H1 (cell line): ENCODE results near the gene CDYL2. TPM values are rescaled to one million over a fixed set of nuclear protein-coding genes. Genes with fewer than 3 reads are reported as not detected.

Experiments
- CTCF ChIA-PET: fragments of 300-600 bp; sonication (Branson Sonifier 250); formaldehyde crosslinking; loops from one replicate; lab custom pipeline; 2021; ENCODE audit not compliant: partially characterized antibody; lab: Charles Lee
- POLR2A ChIA-PET: fragments of 300-600 bp; sonication (Branson Sonifier 250); formaldehyde crosslinking; loops from one replicate; lab custom pipeline; 2021; ENCODE audit warnings: inconsistent platforms; ENCODE audit not compliant: partially characterized antibody; lab: Charles Lee
- DNase-seq, 2 experiments: peaks; one replicate each; pipeline versions ENCODE4 v3.0.0 to v3.0.0-alpha.2; 2010 to 2022; ENCODE audit warnings: low spot score in 2 of 2, low read depth in 1 of 2, mixed read lengths in 1 of 2
- FAIRE-seq: peaks from 2 replicates; lab custom pipeline; 2011; peaks lifted over from hg19 to GRCh38; lab: Jason Lieb, UNC
- H2AFZ ChIP-seq: 2 replicates; pipeline ENCODE4 v1.8.1; 2012; ENCODE audit warnings: low read length, inconsistent platforms
- H2AK5ac ChIP-seq: 2 replicates; pipeline ENCODE4 v1.6.1; 2013; ENCODE audit warnings: low read depth, low read length
- H2BK120ac ChIP-seq: replicated peaks from 2 replicates; pipeline ENCODE3; 2013; ENCODE audit warnings: low read depth, low read length, inconsistent platforms
- H2BK12ac ChIP-seq: 2 replicates; pipeline ENCODE4 v1.6.1; 2013; ENCODE audit warnings: low read depth, low read length
- H2BK15ac ChIP-seq: 2 replicates; pipeline ENCODE4 v1.6.1; 2013; ENCODE audit warnings: low read length
- H2BK20ac ChIP-seq: 2 replicates; pipeline ENCODE4 v1.6.1; 2013; ENCODE audit warnings: low read length
- H2BK5ac ChIP-seq: 2 replicates; pipeline ENCODE4 v1.6.1; 2013; ENCODE audit warnings: low read depth, low read length
- H3K14ac ChIP-seq: 2 replicates; pipeline ENCODE4 v1.6.1; 2013; ENCODE audit warnings: inconsistent platforms; ENCODE audit not compliant: insufficient read length
- H3K18ac ChIP-seq: 2 replicates; pipeline ENCODE4 v1.6.1; 2013; ENCODE audit warnings: low read length; ENCODE audit errors: extremely low read depth
- H3K23ac ChIP-seq: 2 replicates; pipeline ENCODE4 v1.6.1; 2013; ENCODE audit warnings: inconsistent platforms; ENCODE audit not compliant: insufficient read length
- H3K23me2 ChIP-seq: 2 replicates; pipeline ENCODE4 v1.6.1; 2013; ENCODE audit warnings: low read depth, low read length
- H3K27ac ChIP-seq: 2 replicates; pipeline ENCODE4 v1.6.1; 2011; ENCODE audit warnings: low read depth, low read length, inconsistent platforms
- H3K27me3 ChIP-seq, 4 experiments: replicated peaks in 1 of 4; 1 replicate in 1 of 4; 2 replicates in 3 of 4; pipeline versions ENCODE4 v1.6.1 to v1.8.1; 2011 to 2013; ENCODE audit warnings: low read length in 3 of 4, mild to moderate bottlenecking in 3 of 4, inconsistent platforms in 2 of 4, mixed read lengths in 2 of 4, moderate library complexity in 1 of 4; ENCODE audit not compliant: control insufficient read depth in 3 of 4, insufficient read depth in 3 of 4; ENCODE audit errors: extremely low read depth in 1 of 4
- H3K36me3 ChIP-seq, 4 experiments: 2 replicates each; pipeline versions ENCODE4 v1.6.1 to v1.8.1; 2011 to 2013; ENCODE audit warnings: mild to moderate bottlenecking in 4 of 4, low read length in 3 of 4, moderate library complexity in 2 of 4, control low read depth in 1 of 4, inconsistent platforms in 1 of 4; ENCODE audit not compliant: insufficient read depth in 4 of 4, control insufficient read depth in 2 of 4
- H3K4ac ChIP-seq: replicated peaks from 2 replicates; pipeline ENCODE3; 2013; ENCODE audit warnings: low read length, low read depth, mixed read lengths, inconsistent platforms; ENCODE audit not compliant: insufficient read length
- H3K4me1 ChIP-seq, 4 experiments: replicated peaks in 1 of 4; 1 replicate in 1 of 4; 2 replicates in 3 of 4; pipeline versions ENCODE4 v1.6.1 to v1.8.1; 2011 to 2013; ENCODE audit warnings: low read length in 3 of 4, inconsistent platforms in 2 of 4, mixed read lengths in 1 of 4; ENCODE audit not compliant: insufficient read depth in 4 of 4, control insufficient read depth in 3 of 4
- H3K4me2 ChIP-seq, 2 experiments: 2 replicates each; pipeline versions ENCODE4 v1.6.1 to v1.8.1; 2011 to 2013; ENCODE audit warnings: low read depth in 2 of 2, low read length in 2 of 2, control low read depth in 1 of 2, inconsistent platforms in 1 of 2, mild to moderate bottlenecking in 1 of 2; ENCODE audit not compliant: insufficient read depth in 1 of 2
- H3K4me3 ChIP-seq, 4 experiments: fragments of 200-600, 300-600 bp in 1 of 4; sonication (generic), shearing (Covaris generic), sonication (Bioruptor Twin) in 1 of 4; 2 replicates each; pipeline versions ENCODE4 v1.5.1 to v1.8.1; 2011 to 2016; ENCODE audit warnings: low read length in 4 of 4, low read depth in 3 of 4, control low read depth in 2 of 4, inconsistent platforms in 2 of 4, mild to moderate bottlenecking in 2 of 4, mixed read lengths in 1 of 4, moderate library complexity in 1 of 4; ENCODE audit not compliant: insufficient read depth in 2 of 4; ENCODE audit errors: extremely low read depth in 1 of 4
- H3K56ac ChIP-seq: replicated peaks from 2 replicates; pipeline ENCODE3; 2013; ENCODE audit warnings: low read depth, mild to moderate bottlenecking, mixed read lengths, low read length, inconsistent platforms; ENCODE audit not compliant: insufficient read length
- H3K79me1 ChIP-seq: 2 replicates; pipeline ENCODE4 v1.6.1; 2013; ENCODE audit warnings: low read depth, low read length, control low read depth
- H3K79me2 ChIP-seq, 2 experiments: 2 replicates each; pipeline versions ENCODE4 v1.6.1 to v1.8.1; 2012 to 2013; ENCODE audit warnings: low read length in 2 of 2, mild to moderate bottlenecking in 2 of 2, inconsistent platforms in 1 of 2; ENCODE audit not compliant: insufficient read depth in 2 of 2, control insufficient read depth in 1 of 2
- H3K9ac ChIP-seq, 4 experiments: replicated peaks in 1 of 4; 1 replicate in 1 of 4; 2 replicates in 3 of 4; pipeline versions ENCODE4 v1.6.1 to v1.8.1; 2011 to 2013; ENCODE audit warnings: low read depth in 3 of 4, low read length in 3 of 4, control low read depth in 2 of 4, mild to moderate bottlenecking in 2 of 4, moderate library complexity in 2 of 4, inconsistent platforms in 1 of 4; ENCODE audit errors: extremely low read depth in 1 of 4
- H3K9me3 ChIP-seq, 2 experiments: 2 replicates each; pipeline versions ENCODE4 v1.6.1 to v1.8.1; 2012 to 2013; ENCODE audit warnings: mild to moderate bottlenecking in 2 of 2, moderate library complexity in 2 of 2, control low read depth in 1 of 2, inconsistent platforms in 1 of 2, low read depth in 1 of 2, low read length in 1 of 2, mixed read lengths in 1 of 2; ENCODE audit not compliant: insufficient read depth in 2 of 2
- H4K20me1 ChIP-seq, 2 experiments: replicated peaks in 1 of 2; 2 replicates each; pipeline versions ENCODE3 to v1.8.1; 2011 to 2013; ENCODE audit warnings: inconsistent platforms in 2 of 2, low read length in 2 of 2, mild to moderate bottlenecking in 1 of 2; ENCODE audit not compliant: insufficient read depth in 2 of 2, control insufficient read depth in 1 of 2
- H4K5ac ChIP-seq: 2 replicates; pipeline ENCODE4 v1.6.1; 2013; ENCODE audit warnings: low read length, low read depth, mixed read lengths, inconsistent platforms; ENCODE audit not compliant: insufficient read length
- H4K8ac ChIP-seq: 2 replicates; pipeline ENCODE4 v1.8.0; 2013; ENCODE audit warnings: mild to moderate bottlenecking, moderate library complexity, low read length, inconsistent platforms; ENCODE audit not compliant: insufficient read depth; ENCODE audit errors: extremely low read depth
- H4K91ac ChIP-seq: replicated peaks from 2 replicates; pipeline ENCODE3; 2013; ENCODE audit warnings: low read length, mixed read lengths, inconsistent platforms; ENCODE audit not compliant: insufficient read length
- BACH1 ChIP-seq: IDR thresholded peaks from 2 replicates; pipeline ENCODE4 v1.6.1; 2012; ENCODE audit warnings: low read length, improper control_type of control experiment
- EZH2 ChIP-seq: fragments of 200-600 bp; sonication (generic); IDR thresholded peaks from 2 replicates; pipeline ENCODE4 v1.7.1; 2012; ENCODE audit warnings: low read depth, mild to moderate bottlenecking, moderate library complexity, low read length, inconsistent platforms; ENCODE audit not compliant: severe bottlenecking
- JUND ChIP-seq: IDR thresholded peaks from 2 replicates; pipeline ENCODE4 v1.6.1; 2011; ENCODE audit warnings: mild to moderate bottlenecking, improper control_type of control experiment, low read length
- NANOG ChIP-seq: IDR thresholded peaks from 2 replicates; pipeline ENCODE4 v1.6.1; 2011; ENCODE audit warnings: low read length, low read depth, mild to moderate bottlenecking, inconsistent platforms; ENCODE audit not compliant: insufficient read depth, poor library complexity, severe bottlenecking
- PHF8 ChIP-seq: fragments of 200-600 bp; sonication (generic); conservative IDR thresholded peaks from 2 replicates; pipeline ENCODE4 v1.7.1; 2012; ENCODE audit warnings: low read depth, mild to moderate bottlenecking, inconsistent platforms, low read length, moderate library complexity
- RAD21 ChIP-seq, 2 experiments: IDR thresholded peaks in 1 of 2; conservative IDR thresholded peaks in 1 of 2; 2 replicates each; pipeline ENCODE4 v1.6.1; 2011; ENCODE audit warnings: low read depth in 2 of 2, low read length in 2 of 2, improper control_type of control experiment in 1 of 2, inconsistent platforms in 1 of 2, mild to moderate bottlenecking in 1 of 2, moderate library complexity in 1 of 2
- RNF2 ChIP-seq: fragments of 200-900, 300-1000 bp; sonication (generic); IDR thresholded peaks from 2 replicates; pipeline ENCODE4 v1.7.1; 2016; ENCODE audit warnings: borderline replicate concordance, low read depth, mild to moderate bottlenecking, antibody characterized with exemption, low read length; ENCODE audit not compliant: poor library complexity, severe bottlenecking; ENCODE audit errors: missing control alignments
- SAP30 ChIP-seq: fragments of 300-600 bp; sonication (generic); IDR thresholded peaks from 2 replicates; pipeline ENCODE4 v1.7.1; 2012; ENCODE audit warnings: low read length, moderate library complexity, mild to moderate bottlenecking, inconsistent platforms; ENCODE audit not compliant: insufficient read depth, insufficient replicate concordance
- SIRT6 ChIP-seq: IDR thresholded peaks from one replicate; pipeline ENCODE4 v1.7.1; 2012; ENCODE audit warnings: low read length, inconsistent platforms
- SP4 ChIP-seq: IDR thresholded peaks from 2 replicates; pipeline ENCODE4 v1.6.1; 2012; ENCODE audit warnings: low read length, inconsistent platforms
- SUZ12 ChIP-seq: fragments of 200-600 bp; sonication (generic); IDR thresholded peaks from 2 replicates; pipeline ENCODE4 v1.6.1; 2012; ENCODE audit warnings: mild to moderate bottlenecking, inconsistent platforms, low read length, moderate library complexity, mixed read lengths
- TCF12 ChIP-seq: IDR thresholded peaks from 2 replicates; pipeline ENCODE4 v1.6.1; 2011; ENCODE audit warnings: low read depth, mild to moderate bottlenecking, low read length
- ZNF274 ChIP-seq: IDR thresholded peaks from 2 replicates; pipeline ENCODE4 v1.7.0; 2012; ENCODE audit warnings: low read length, borderline replicate concordance; ENCODE audit errors: extremely low read depth
- whole genome bisulfite sequencing, 2 experiments: shearing (Covaris generic) in 1 of 2; methylation state at CpG; one replicate each; pipeline versions ENCODE4 v1.1.6 to v1.1.7; 2013 to 2015; ENCODE audit warnings: low lambda C conversion rate in 2 of 2, mixed read lengths in 2 of 2, inconsistent platforms in 1 of 2, low coverage in 1 of 2, missing lambda C conversion rate in 1 of 2; ENCODE audit not compliant: insufficient replicate concordance in 2 of 2, insufficient coverage in 1 of 2, insufficient read length in 1 of 2; ENCODE audit errors: extremely low coverage in 1 of 2, missing lambda C conversion rate in 1 of 2; 5-methylcytosine and 5-hydroxymethylcytosine counted together
- polyA plus RNA-seq, 7 experiments: library from polyadenylated mRNA; depleted of rRNA in 3 of 7; stranded (reverse) in 5 of 7; unstranded in 2 of 7; fragments of >200 nt in 5 of 7; fragments of 200-250 nt in 2 of 7; gene quantifications; 1 replicate in 5 of 7; 2 replicates in 1 of 7; 4 replicates in 1 of 7; pipeline versions ENCODE4 v1.2.1 to v1.2.3, GENCODE V29; 2011 to 2013; ENCODE audit warnings: missing spikeins in 2 of 7, mixed read lengths in 2 of 7
- total RNA-seq: library from RNA; stranded (reverse); fragmentation: NEBNext Ultra II Directional; extraction: Animal tissue kit (Norgen Biotek cat#: 25700); gene quantifications from 2 replicates; pipeline ENCODE4 v1.2.1, GENCODE V29; 2021
- TF ChIP-seq, protein P1 (sequence below): IDR thresholded peaks from 2 replicates; pipeline ENCODE4 v1.6.1; 2012; ENCODE audit warnings: inconsistent platforms

CDYL2 gene
- total and polyA plus RNA-seq, 2 of the 8 experiments (the other 6 are each of a cell fraction or from before 2014, with no cell fraction given), result 0.33 to 5.3 TPM

DNA sequence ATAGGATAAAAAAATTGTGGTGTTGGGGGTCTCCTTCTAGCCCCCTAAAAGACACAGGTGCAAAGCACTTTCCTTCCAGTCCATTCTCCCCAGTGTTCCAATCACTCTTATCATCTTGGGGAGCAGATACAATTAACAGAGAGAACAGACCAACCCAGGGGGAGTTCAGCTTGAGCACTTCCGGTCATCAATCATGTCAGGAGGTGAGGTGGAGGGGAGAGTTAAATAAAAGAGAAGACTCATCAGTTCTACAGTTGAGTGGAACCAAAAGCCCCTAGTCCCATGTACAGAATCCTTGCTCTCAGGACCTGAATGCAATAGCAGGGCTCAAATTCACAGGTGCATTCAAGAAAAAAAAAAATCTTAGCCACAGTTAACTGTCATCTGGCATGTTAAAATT lies 141.3 kb downstream of the CDYL2 start:
- H3K4me3 ChIP-seq, result no peak overlapping the region
- H2BK15ac ChIP-seq, result no peak overlapping the region
- no peak overlapping the region for H2BK120ac ChIP-seq
- H4K8ac ChIP-seq, result no peak overlapping the region
- H3K18ac ChIP-seq, result no peak overlapping the region
- H2BK12ac ChIP-seq, result no peak overlapping the region
- H3K4me2 ChIP-seq, result no peak overlapping the region
- no peak overlapping the region for H2AK5ac ChIP-seq
- H3K14ac ChIP-seq, result no peak overlapping the region
- H3K4me1 ChIP-seq, result no peaks in the 10 kb centered on the region; a peak in 2 of 7 replicates
- H3K79me2 ChIP-seq, result no peaks in the 10 kb centered on the region
- H3K27ac ChIP-seq, result no peak overlapping the region
- no peak overlapping the region for H2BK5ac ChIP-seq
- H3K27me3 ChIP-seq, result no peaks in the 10 kb centered on the region
- H3K56ac ChIP-seq, result no peak overlapping the region
- H4K5ac ChIP-seq, result no peak overlapping the region
- DNase-seq (no peak), FAIRE-seq (no peak)
- no peak overlapping the region for H3K23ac ChIP-seq
- no peaks in the 10 kb centered on the region for H3K23me2 ChIP-seq
- H3K9me3 ChIP-seq, result peaks cover 19 to 46% of the 10 kb centered on the region in 2 experiments; a peak in 3 of 4 replicates
- no peaks in the 10 kb centered on the region for H3K79me1 ChIP-seq
- no peak overlapping the region for H4K91ac ChIP-seq
- H2BK20ac ChIP-seq, result no peak overlapping the region
- H3K4ac ChIP-seq, result no peak overlapping the region
- 100% methylated on average over 1 of the region's 1 CpG; no CpG with 5 or more reads in 1 of the 2 experiments for WGBS, 2 experiments
- no peak overlapping the region for H3K9ac ChIP-seq
- no peaks in the 10 kb centered on the region for H4K20me1 ChIP-seq
- CTCF ChIA-PET, result no interaction called here
- H3K36me3 ChIP-seq, result no peaks in the 10 kb centered on the region
- no peak overlapping the region for H2AFZ ChIP-seq
- POLR2A ChIA-PET, result no interaction called here
- TF ChIP-seq SAP30, result no peak
- TF ChIP-seq RNF2, result no peak
- TF ChIP-seq ZNF274, result no peak
- no peak for TF ChIP-seq EZH2
- TF ChIP-seq RAD21 (IDR thresholded peaks at IDR 0.05 in 1 of 2, conservative IDR thresholded peaks at IDR 0.05 in 1 of 2; ENCODE audit: low read depth in 2 of 2, low read length in 2 of 2), result no peak
- TF ChIP-seq, protein P1, sequence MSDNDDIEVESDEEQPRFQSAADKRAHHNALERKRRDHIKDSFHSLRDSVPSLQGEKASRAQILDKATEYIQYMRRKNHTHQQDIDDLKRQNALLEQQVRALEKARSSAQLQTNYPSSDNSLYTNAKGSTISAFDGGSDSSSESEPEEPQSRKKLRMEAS, result no peak
- TF ChIP-seq NANOG, result no peak
- no peak for TF ChIP-seq JUND
- no peak for TF ChIP-seq SUZ12
- TF ChIP-seq PHF8, result no peak
- no peak for TF ChIP-seq SIRT6
- TF ChIP-seq BACH1, result no peak
- TF ChIP-seq TCF12, result no peak
- no peak for TF ChIP-seq SP4
